ENCODE data around the gene CLCC1. TPM values are rescaled to one million over a fixed set of nuclear protein-coding genes. Genes with fewer than 3 reads are reported as not detected.

Gene CLCC1
- total RNA-seq, 1 donor from 2014 or later: 18.9 TPM

Other genes starting within 250 kb of the CLCC1 start
- gene STXBP3, start 216.8 kb downstream of the CLCC1 start, total RNA-seq: 39.3 and 40.1 TPM in 2 replicates
- gene AKNAD1, start 106.4 kb downstream of the CLCC1 start, total RNA-seq: under 0.01 and 0.13 TPM in 2 replicates
- 8.0 and 12.3 TPM in 2 replicates for gene GPSM2, start 86.5 kb downstream of the CLCC1 start, total RNA-seq
- gene WDR47, start 78.6 kb upstream of the CLCC1 start, total RNA-seq: 13.2 and 15.0 TPM in 2 replicates
- 45.8 and 64.2 TPM in 2 replicates for gene TAF13, start 112.5 kb upstream of the CLCC1 start, total RNA-seq
- 16.4 and 25.8 TPM in 2 replicates for gene TMEM167B, start 127.3 kb upstream of the CLCC1 start, total RNA-seq
- gene ELAPOR1, start 150.6 kb upstream of the CLCC1 start, total RNA-seq: 0.13 and 0.26 TPM in 2 replicates

All from dermis microvascular lymphatic vessel endothelial cell (primary cell).